SK-N-MC (cell line): ENCODE data around the gene OGFOD2.

Experiments used
- EZH2 ChIP-seq: fragments of 200-600 bp; sonication (generic); IDR thresholded peaks from one replicate; pipeline ENCODE4 v1.6.1; 2017; ENCODE audit warnings: antibody characterized with exemption
- FOXP2 ChIP-seq: optimal IDR thresholded peaks from 2 replicates; pipeline ENCODE3; 2011; ENCODE audit warnings: mild to moderate bottlenecking, moderate library complexity; ENCODE audit not compliant: insufficient read depth; ENCODE audit errors: extremely low read length, control extremely low read depth
- POLR2AphosphoS5 ChIP-seq: IDR thresholded peaks from 2 replicates; pipeline ENCODE4 v1.6.1; 2012; ENCODE audit warnings: mild to moderate bottlenecking, low read depth, low read length, borderline replicate concordance

DNA sequence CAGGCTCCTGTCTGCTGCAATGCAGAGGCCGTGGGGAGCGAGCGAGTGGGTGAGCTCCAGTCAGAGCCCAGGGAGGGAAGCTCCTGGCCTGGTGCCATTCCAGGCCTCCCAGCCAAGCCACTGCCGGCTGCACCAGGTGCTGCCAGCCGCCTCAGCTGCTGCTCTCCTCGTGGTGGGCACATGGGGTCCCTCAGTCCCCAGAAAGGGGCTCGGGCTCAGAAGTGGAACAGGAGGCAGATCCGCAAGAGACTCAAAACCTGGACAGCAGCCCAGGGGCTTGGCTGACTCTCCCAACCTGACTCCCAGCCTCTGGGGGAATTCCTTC, 11.1 kb upstream of the OGFOD2 start:
- TF ChIP-seq EZH2 (no peak), POLR2AphosphoS5 (no peak), FOXP2 (no peak)
